HepG2 (cell line): ENCODE data around the gene SRXN1. TPM values are rescaled to one million over a fixed set of nuclear protein-coding genes. Genes with fewer than 3 reads are reported as not detected.

Experiments used
- ATAC-seq: fragments of 200-7000 bp; cut with Tn5 transposase; 3 replicates; pipeline ENCODE4 v1.9.1; 2020; ENCODE audit warnings: mild to moderate bottlenecking, moderate library complexity
- BruUV-seq: library from RNA; stranded (reverse); fragments of 400-500 nt; replicated peaks from 2 replicates; lab custom pipeline; 2021; lab: Mats Ljungman, UMichigan
- CTCF ChIA-PET: fragments of 300-600 bp; formaldehyde crosslinking; extraction: SDS; loops from one replicate; lab custom pipeline; 2021; ENCODE audit warnings: low total read pairs, inconsistent platforms, low intra/inter-chr PET ratio; lab: Yijun Ruan, JAX
- POLR2A ChIA-PET: fragments of 350-600 bp; sonication (Branson Sonifier 250); formaldehyde crosslinking; loops from one replicate; lab custom pipeline; 2020; ENCODE audit warnings: antibody characterized with exemption, inconsistent platforms; lab: Yijun Ruan, JAX
- DNase-seq: peaks from one replicate; pipeline ENCODE4 v3.0.0-alpha.2; 2015; ENCODE audit warnings: low spot score
- FAIRE-seq: peaks from 3 replicates; lab custom pipeline; 2011; peaks lifted over from hg19 to GRCh38; lab: Jason Lieb, UNC
- H2AFZ ChIP-seq: one replicate; pipeline ENCODE4 v1.6.1; 2011; ENCODE audit warnings: low read length, inconsistent platforms
- H3K27ac ChIP-seq: fragments of 300-600 bp; 3 replicates; pipeline ENCODE4 v1.8.0; 2011; ENCODE audit warnings: mixed run types, mild to moderate bottlenecking, mixed read lengths, low read length, inconsistent platforms; ENCODE audit not compliant: insufficient read depth; ENCODE audit errors: extremely low read length
- H3K27me3 ChIP-seq, 2 experiments: fragments of 200-600 bp in 1 of 2; 2 replicates in 1 of 2; 3 replicates in 1 of 2; pipeline versions ENCODE4 v1.6.0 to v1.8.0; 2011; ENCODE audit warnings: low read length in 2 of 2, mild to moderate bottlenecking in 2 of 2, moderate library complexity in 2 of 2, inconsistent platforms in 1 of 2; ENCODE audit not compliant: insufficient read depth in 2 of 2, control insufficient read depth in 1 of 2
- H3K36me3 ChIP-seq, 2 experiments: fragments of 200-600 bp in 1 of 2; replicated peaks in 1 of 2; 2 replicates in 1 of 2; 3 replicates in 1 of 2; pipeline versions ENCODE4 v1.5.1 to v1.8.0; 2011; ENCODE audit warnings: low read length in 2 of 2, inconsistent platforms in 1 of 2; ENCODE audit not compliant: insufficient read depth in 2 of 2, control insufficient read depth in 1 of 2
- H3K4me1 ChIP-seq: 2 replicates; pipeline ENCODE4 v1.5.1; 2012; ENCODE audit warnings: low read length, inconsistent platforms; ENCODE audit not compliant: insufficient read depth
- H3K4me2 ChIP-seq: 2 replicates; pipeline ENCODE4 v1.6.0; 2011; ENCODE audit warnings: low read depth, low read length, inconsistent platforms
- H3K4me3 ChIP-seq, 3 experiments: fragments of 200-600 bp in 1 of 3; sonication (generic), shearing (Covaris generic) in 1 of 3; replicated peaks in 1 of 3; 2 replicates each; pipeline ENCODE4 v1.5.1; 2011 to 2016; ENCODE audit warnings: low read length in 3 of 3, inconsistent platforms in 2 of 3, low read depth in 2 of 3, mild to moderate bottlenecking in 2 of 3, control low read depth in 1 of 3, mixed read lengths in 1 of 3; ENCODE audit not compliant: insufficient read depth in 1 of 3
- H3K79me2 ChIP-seq: one replicate; pipeline ENCODE4 v1.6.1; 2011; ENCODE audit warnings: low read length, inconsistent platforms; ENCODE audit not compliant: insufficient read depth
- H3K9ac ChIP-seq: 2 replicates; pipeline ENCODE4 v1.6.0; 2011; ENCODE audit warnings: mild to moderate bottlenecking, low read depth, low read length, inconsistent platforms; ENCODE audit not compliant: insufficient read depth
- H3K9me3 ChIP-seq: 2 replicates; pipeline ENCODE4 v1.5.1; 2012; ENCODE audit warnings: mild to moderate bottlenecking, low read length
- H4K20me1 ChIP-seq: 2 replicates; pipeline ENCODE4 v1.6.0; 2011; ENCODE audit warnings: inconsistent platforms, mild to moderate bottlenecking, low read length, moderate library complexity; ENCODE audit not compliant: insufficient read depth
- CERS6 ChIP-seq: sonication (generic); formaldehyde crosslinking; IDR thresholded peaks from 2 replicates; pipeline ENCODE4 v1.5.0; 2020; ENCODE audit warnings: missing genetic modification reagents
- ESRRA ChIP-seq: sonication (generic); formaldehyde crosslinking; IDR thresholded peaks from 2 replicates; pipeline ENCODE4 v1.5.1; 2020; ENCODE audit warnings: mild to moderate bottlenecking, low read depth, missing genetic modification reagents
- MTA3 ChIP-seq: sonication (generic); formaldehyde crosslinking; IDR thresholded peaks from 2 replicates; pipeline ENCODE4 v1.4.0; 2020; ENCODE audit warnings: missing genetic modification reagents
- MYPOP ChIP-seq: sonication (generic); formaldehyde crosslinking; IDR thresholded peaks from 2 replicates; pipeline ENCODE4 v1.8.1; 2023; ENCODE audit warnings: mild to moderate bottlenecking, moderate library complexity, missing genetic modification reagents
- NFE2L2 ChIP-seq: fragments of 150-350 bp; IDR thresholded peaks from 2 replicates; pipeline ENCODE4 v1.6.1; 2014; ENCODE audit warnings: low read length
- NR3C1 ChIP-seq: sonication (generic); formaldehyde crosslinking; IDR thresholded peaks from 2 replicates; pipeline ENCODE4 v1.4.0; 2020; ENCODE audit warnings: missing genetic modification reagents
- ZNF256 ChIP-seq: sonication (generic); formaldehyde crosslinking; conservative IDR thresholded peaks from 2 replicates; pipeline ENCODE4 v1.4.0; 2020; ENCODE audit warnings: missing genetic modification reagents
- ZNF629 ChIP-seq: sonication (generic); formaldehyde crosslinking; conservative IDR thresholded peaks from 2 replicates; pipeline ENCODE4 v1.5.0; 2020; ENCODE audit warnings: missing genetic modification reagents
- WGBS: methylation state at CpG from one replicate; pipeline ENCODE4 v1.1.6; 2017; ENCODE audit warnings: low lambda C conversion rate; 5-methylcytosine and 5-hydroxymethylcytosine counted together
- in situ Hi-C: cut with HindIII; loops from 2 replicates; pipeline ENCODE4 v1.10.0; 2017; ENCODE audit warnings: low pct_unique_long_range_greater_than_20kb; ENCODE audit not compliant: extremely low pct_ligation_motif_present
- intact Hi-C: fragments of 100-400 bp; cut with micrococcal nuclease; formaldehyde crosslinking; loops from one replicate; pipeline ENCODE4 v1.10.0; 2022; ENCODE audit not compliant: unreplicated experiment
- polyA plus RNA-seq, 8 experiments: library from polyadenylated mRNA; depleted of rRNA in 3 of 8; stranded (reverse) in 7 of 8; unstranded in 1 of 8; fragments of >200 nt; fragmentation: Illumina TruSeq in 4 of 8; extraction: Trizol in 4 of 8; gene quantifications; 2 replicates each; pipeline versions ENCODE4 v1.2.1 to v1.2.3, GENCODE V29; 2011 to 2016; ENCODE audit warnings: low read depth in 4 of 8, missing spikeins in 1 of 8, mixed read lengths in 1 of 8; ENCODE audit not compliant: insufficient read depth in 1 of 8
- total RNA-seq, 5 experiments: library from RNA; depleted of rRNA; stranded (reverse); fragments of >200 nt; fragmentation: Illumina TruSeq; extraction: Trizol; gene quantifications; 2 replicates each; pipeline ENCODE4 v1.2.3, GENCODE V29; 2016; ENCODE audit warnings: low read depth in 1 of 5
- TF ChIP-seq, protein P1 (sequence below): sonication (generic); formaldehyde crosslinking; IDR thresholded peaks from 2 replicates; pipeline ENCODE4 v1.4.0; 2020; ENCODE audit warnings: missing genetic modification reagents, borderline replicate concordance

Gene SRXN1
- total and polyA plus RNA-seq, 2 of the 13 experiments (the other 11 are each of a cell fraction or from before 2014, with no cell fraction given), result 29.9 to 87.7 TPM

- no peak overlapping the region for H3K4me3 ChIP-seq
- intact Hi-C loops (no loop called here), in situ Hi-C loops (no loop called here)
- H3K79me2 ChIP-seq, result no peaks in the 10 kb centered on the region
- no peaks in the 10 kb centered on the region for H3K9me3 ChIP-seq
- FAIRE-seq (no peak), ATAC-seq (no peak), DNase-seq (no peak)
- POLR2A ChIA-PET, result no interaction called here
- no peak overlapping the region for H3K4me2 ChIP-seq
- no peaks in the 10 kb centered on the region for H4K20me1 ChIP-seq
- H3K4me1 ChIP-seq, result peaks cover 23% of the 10 kb centered on the region
- no peak overlapping the region for H3K9ac ChIP-seq
- CTCF ChIA-PET, result no interaction called here
- no peaks in the 10 kb centered on the region for H3K36me3 ChIP-seq
- no TSS peak for BruUV-seq
- no peak overlapping the region for H2AFZ ChIP-seq
- H3K27ac ChIP-seq, result no peak overlapping the region
- TF ChIP-seq CERS6 (CRISPR knock-in tag), result no peak
- TF ChIP-seq ZNF629 (CRISPR knock-in tag), result peak; percentile 71
- WGBS, result 19% methylated on average over 1 of the region's 1 CpG
- H3K27me3 ChIP-seq, result peaks cover 12 to 38% of the 10 kb centered on the region in 2 experiments
These were observed 14.4 kb downstream of the SRXN1 start for GRCh38 chr20:638579-638978.

DNA sequence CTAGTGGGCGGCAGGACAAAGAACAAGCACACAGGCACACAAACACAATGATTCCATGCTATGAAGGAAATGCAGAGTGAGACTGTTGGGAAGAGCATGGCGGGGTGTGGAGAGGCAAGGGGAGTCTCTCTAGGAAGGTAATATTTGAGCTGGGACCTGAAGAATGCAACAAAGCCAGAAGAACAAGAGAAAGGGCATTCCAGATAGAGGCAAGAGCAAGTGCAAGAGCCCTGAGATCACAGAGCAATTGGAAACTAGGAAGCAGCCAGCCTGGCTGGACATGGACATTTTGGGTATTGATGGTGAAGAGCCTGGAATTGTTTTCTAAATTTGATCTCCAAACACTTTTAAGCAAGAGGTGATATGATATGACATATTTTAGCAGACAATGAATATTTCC, 15.4 kb downstream of the SRXN1 start:
- peaks cover 14 to 46% of the 10 kb centered on the region in 2 experiments for H3K27me3 ChIP-seq
- BruUV-seq, result no TSS peak
- no peak overlapping the region for H2AFZ ChIP-seq
- TF ChIP-seq ZNF256 (CRISPR knock-in tag), result no peak
- no peak for TF ChIP-seq ESRRA (CRISPR knock-in tag)
- TF ChIP-seq, protein P1, sequence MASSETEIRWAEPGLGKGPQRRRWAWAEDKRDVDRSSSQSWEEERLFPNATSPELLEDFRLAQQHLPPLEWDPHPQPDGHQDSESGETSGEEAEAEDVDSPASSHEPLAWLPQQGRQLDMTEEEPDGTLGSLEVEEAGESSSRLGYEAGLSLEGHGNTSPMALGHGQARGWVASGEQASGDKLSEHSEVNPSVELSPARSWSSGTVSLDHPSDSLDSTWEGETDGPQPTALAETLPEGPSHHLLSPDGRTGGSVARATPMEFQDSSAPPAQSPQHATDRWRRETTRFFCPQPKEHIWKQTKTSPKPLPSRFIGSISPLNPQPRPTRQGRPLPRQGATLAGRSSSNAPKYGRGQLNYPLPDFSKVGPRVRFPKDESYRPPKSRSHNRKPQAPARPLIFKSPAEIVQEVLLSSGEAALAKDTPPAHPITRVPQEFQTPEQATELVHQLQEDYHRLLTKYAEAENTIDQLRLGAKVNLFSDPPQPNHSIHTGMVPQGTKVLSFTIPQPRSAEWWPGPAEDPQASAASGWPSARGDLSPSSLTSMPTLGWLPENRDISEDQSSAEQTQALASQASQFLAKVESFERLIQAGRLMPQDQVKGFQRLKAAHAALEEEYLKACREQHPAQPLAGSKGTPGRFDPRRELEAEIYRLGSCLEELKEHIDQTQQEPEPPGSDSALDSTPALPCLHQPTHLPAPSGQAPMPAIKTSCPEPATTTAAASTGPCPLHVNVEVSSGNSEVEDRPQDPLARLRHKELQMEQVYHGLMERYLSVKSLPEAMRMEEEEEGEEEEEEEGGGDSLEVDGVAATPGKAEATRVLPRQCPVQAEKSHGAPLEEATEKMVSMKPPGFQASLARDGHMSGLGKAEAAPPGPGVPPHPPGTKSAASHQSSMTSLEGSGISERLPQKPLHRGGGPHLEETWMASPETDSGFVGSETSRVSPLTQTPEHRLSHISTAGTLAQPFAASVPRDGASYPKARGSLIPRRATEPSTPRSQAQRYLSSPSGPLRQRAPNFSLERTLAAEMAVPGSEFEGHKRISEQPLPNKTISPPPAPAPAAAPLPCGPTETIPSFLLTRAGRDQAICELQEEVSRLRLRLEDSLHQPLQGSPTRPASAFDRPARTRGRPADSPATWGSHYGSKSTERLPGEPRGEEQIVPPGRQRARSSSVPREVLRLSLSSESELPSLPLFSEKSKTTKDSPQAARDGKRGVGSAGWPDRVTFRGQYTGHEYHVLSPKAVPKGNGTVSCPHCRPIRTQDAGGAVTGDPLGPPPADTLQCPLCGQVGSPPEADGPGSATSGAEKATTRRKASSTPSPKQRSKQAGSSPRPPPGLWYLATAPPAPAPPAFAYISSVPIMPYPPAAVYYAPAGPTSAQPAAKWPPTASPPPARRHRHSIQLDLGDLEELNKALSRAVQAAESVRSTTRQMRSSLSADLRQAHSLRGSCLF (CRISPR knock-in tag), result no peak
- TF ChIP-seq MTA3 (CRISPR knock-in tag), result no peak
- TF ChIP-seq NFE2L2, result no peak
- no peak for TF ChIP-seq MYPOP
- TF ChIP-seq NR3C1 (CRISPR knock-in tag), result no peak
- no peaks in the 10 kb centered on the region for H3K79me2 ChIP-seq
- H3K4me3 ChIP-seq, result no peak overlapping the region
- DNase-seq (no peak), ATAC-seq (no peak), FAIRE-seq (no peak)
- 15% methylated on average over 2 of the region's 2 CpGs for WGBS
- H3K4me2 ChIP-seq, result no peak overlapping the region
- intact Hi-C loops (no loop called here), in situ Hi-C loops (no loop called here)
- no peaks in the 10 kb centered on the region for H4K20me1 ChIP-seq
- CTCF ChIA-PET, result no interaction called here
- no peaks in the 10 kb centered on the region for H3K9me3 ChIP-seq
- H3K36me3 ChIP-seq, result no peaks in the 10 kb centered on the region
- H3K27ac ChIP-seq, result no peak overlapping the region
- POLR2A ChIA-PET, result no interaction called here
- H3K9ac ChIP-seq, result no peak overlapping the region
- H3K4me1 ChIP-seq, result peaks cover 17% of the 10 kb centered on the region
